Measurements from ENCODE around the gene STK32C. TPM values are rescaled to one million over a fixed set of nuclear protein-coding genes. Genes with fewer than 3 reads are reported as not detected.
A peak's percentile ranks its signal among the peaks of the same experiment; 100 is the strongest.
"Not testable (repeated sequence)": the region's sequence is repeated elsewhere in the genome, so short reads cannot be mapped to it uniquely, and the experiment has no call there.

The STK32C gene
- total RNA-seq, 8 experiments from 2014 or later = 7.3 to 31.0 (median 22.7) TPM

- H3K4me1 ChIP-seq (replicated peaks in 1 of 2) = peaks cover 27 to 34% of the 10 kb centered on the region in 2 donors
- no peak overlapping the region for H3K27ac ChIP-seq
- in situ Hi-C loops (cut with MboI; ENCODE audit: low pct_unique_long_range_greater_than_20kb in 2 of 9, low sequenced_read_pairs in 9 of 9, unreplicated experiment in 9 of 9) = no loop called here
- ATAC-seq (replicated peaks in 6 of 8) = no peak
- 0 to 100% (median 72%) methylated on average over 1 to 8 of the region's 17 CpGs; no CpG with 5 or more reads in 1 of the 10 experiments for WGBS, 10 experiments
- no peak overlapping the region for H3K4me3 ChIP-seq
Observed at GRCh38 chr10:132163826-132164515, 143.8 kb downstream of the STK32C start.

- Histone ChIP-seq H3K4me3 (no peak overlapping the region), H3K27ac (peak overlapping the region in 1 of 2 donors; percentile 43), H3K4me1 (replicated peaks in 1 of 2) (peaks cover 28 to 35% of the 10 kb centered on the region in 2 donors)
- ATAC-seq (replicated peaks in 6 of 8) = peak; percentile 64 to 81 (median 72)
- WGBS, 10 experiments = 67% methylated on average over 6 of the region's 16 CpGs; no CpG with 5 or more reads in 9 of the 10 experiments
- in situ Hi-C loops (cut with MboI; ENCODE audit: low pct_unique_long_range_greater_than_20kb in 2 of 9, low sequenced_read_pairs in 9 of 9, unreplicated experiment in 9 of 9) = no loop called here
Observed at GRCh38 chr10:132163278-132163765, 144.4 kb downstream of the STK32C start.

GRCh38 chr10:132162590-132163277, 145.0 kb downstream of the STK32C start:
- H3K4me3 ChIP-seq = no peak overlapping the region
- 34 to 100% (median 45%) methylated on average over 1 to 3 of the region's 10 CpGs; no CpG with 5 or more reads in 6 of the 10 experiments for WGBS, 10 experiments
- ATAC-seq (replicated peaks in 6 of 8) = peak in 1 of 8 experiments; percentile 34
- in situ Hi-C loops (cut with MboI; ENCODE audit: low pct_unique_long_range_greater_than_20kb in 2 of 9, low sequenced_read_pairs in 9 of 9, unreplicated experiment in 9 of 9) = no loop called here
- H3K4me1 ChIP-seq (replicated peaks in 1 of 2) = peaks cover 31 to 38% of the 10 kb centered on the region in 2 donors
- H3K27ac ChIP-seq = peak overlapping the region in 1 of 2 donors; percentile 43

GRCh38 chr10:132162021-132162531, 145.7 kb downstream of the STK32C start:
- in situ Hi-C loops (cut with MboI; ENCODE audit: low pct_unique_long_range_greater_than_20kb in 2 of 9, low sequenced_read_pairs in 9 of 9, unreplicated experiment in 9 of 9) = no loop called here
- peak overlapping the region in 1 of 2 donors; percentile 71 for H3K27ac ChIP-seq
- no peak overlapping the region for H3K4me3 ChIP-seq
- WGBS, 10 experiments = 69 to 86% (median 75%) methylated on average over 1 to 12 of the region's 12 CpGs; no CpG with 5 or more reads in 6 of the 10 experiments
- H3K4me1 ChIP-seq (replicated peaks in 1 of 2) = peaks cover 31 to 38% of the 10 kb centered on the region in 2 donors
- ATAC-seq (replicated peaks in 6 of 8) = peak in 3 of 8 experiments; percentile 1 to 24 (median 7)

GRCh38 chr10:132160834-132161622, 146.7 kb downstream of the STK32C start:
- in situ Hi-C loops (cut with MboI; ENCODE audit: low pct_unique_long_range_greater_than_20kb in 2 of 9, low sequenced_read_pairs in 9 of 9, unreplicated experiment in 9 of 9); H3K4me3 ChIP-seq; ATAC-seq (replicated peaks in 6 of 8); H3K27ac ChIP-seq: not testable (repeated sequence)
- WGBS, 10 experiments = no CpG with 5 or more reads among the region's 4 CpGs
- H3K4me1 ChIP-seq (replicated peaks in 1 of 2) = peaks cover 31 to 38% of the 10 kb centered on the region in 2 donors

GRCh38 chr10:132160231-132160630, 147.5 kb downstream of the STK32C start:
- peaks cover 31 to 38% of the 10 kb centered on the region in 2 donors for H3K4me1 ChIP-seq (replicated peaks in 1 of 2)
- H3K4me3 ChIP-seq; H3K27ac ChIP-seq; in situ Hi-C loops (cut with MboI; ENCODE audit: low pct_unique_long_range_greater_than_20kb in 2 of 9, low sequenced_read_pairs in 9 of 9, unreplicated experiment in 9 of 9); ATAC-seq (replicated peaks in 6 of 8): not testable (repeated sequence)

GRCh38 chr10:132159302-132160230, 148.2 kb downstream of the STK32C start:
- H3K27ac ChIP-seq; in situ Hi-C loops (cut with MboI; ENCODE audit: low pct_unique_long_range_greater_than_20kb in 2 of 9, low sequenced_read_pairs in 9 of 9, unreplicated experiment in 9 of 9); H3K4me3 ChIP-seq: not testable (repeated sequence)
- ATAC-seq (replicated peaks in 6 of 8) = peak in 5 of 8 experiments; percentile 65 to 81 (median 75)
- peaks cover 28 to 34% of the 10 kb centered on the region in 2 donors for H3K4me1 ChIP-seq (replicated peaks in 1 of 2)
- WGBS, 10 experiments = no CpG with 5 or more reads among the region's 7 CpGs

- no peak overlapping the region for H3K4me3 ChIP-seq
- in situ Hi-C loops (cut with MboI; ENCODE audit: low pct_unique_long_range_greater_than_20kb in 2 of 9, low sequenced_read_pairs in 9 of 9, unreplicated experiment in 9 of 9) = no loop called here
- H3K4me1 ChIP-seq (replicated peaks in 1 of 2) = peaks cover 25 to 26% of the 10 kb centered on the region in 2 donors
- no CpG with 5 or more reads among the region's 7 CpGs for WGBS, 10 experiments
- peak overlapping the region in 1 of 2 donors; percentile 58 for H3K27ac ChIP-seq
- ATAC-seq (replicated peaks in 6 of 8) = peak in 5 of 8 experiments; percentile 45 to 67 (median 56)
Observed at GRCh38 chr10:132158823-132159222, 148.9 kb downstream of the STK32C start.

GRCh38 chr10:132158122-132158741, 149.5 kb downstream of the STK32C start:
- peak in 5 of 8 experiments; percentile 18 to 36 (median 31) for ATAC-seq (replicated peaks in 6 of 8)
- in situ Hi-C loops (cut with MboI; ENCODE audit: low pct_unique_long_range_greater_than_20kb in 2 of 9, low sequenced_read_pairs in 9 of 9, unreplicated experiment in 9 of 9) = no loop called here

More at GRCh38 chr10:132158122-132158741, 149.5 kb downstream of the STK32C start:
- peak overlapping the region; percentile 33 to 88 for H3K27ac ChIP-seq
- 100% methylated on average over 1 of the region's 2 CpGs; no CpG with 5 or more reads in 9 of the 10 experiments for WGBS, 10 experiments
- H3K4me1 ChIP-seq (replicated peaks in 1 of 2) = peaks cover 19 to 20% of the 10 kb centered on the region in 2 donors
- H3K4me3 ChIP-seq = no peak overlapping the region

All from motor neuron (in vitro differentiated cells).